Measurements from ENCODE around the gene ZBTB11.

- TF ChIP-seq CTCF (conservative IDR thresholded peaks at IDR 0.05 in 1 of 2, IDR thresholded peaks at IDR 0.05 in 1 of 2; ENCODE audit: extremely low read depth in 1 of 2, insufficient read depth in 1 of 2, low read depth in 1 of 2, low read length in 2 of 2) (no peak), EZH2 (IDR thresholded peaks at IDR 0.05; ENCODE audit: borderline replicate concordance, low read length) (no peak)
Measured at GRCh38 chr3:101702726-101703125, 25.8 kb upstream of the ZBTB11 start.

Measured in mammary epithelial cell (primary cell).